Endothelial cell of umbilical vein (primary cell): Measurements from ENCODE around the gene PKD2L1. TPM values are rescaled to one million over a fixed set of nuclear protein-coding genes. Genes with fewer than 3 reads are reported as not detected.

Experiments used
- BruUV-seq: library from RNA; stranded (reverse); fragments of 400-500 nt; replicated peaks from 2 replicates; lab custom pipeline; 2021; lab: Mats Ljungman, UMichigan
- CTCF ChIA-PET: fragments of 300-600, 350-600 bp; sonication (Branson Sonifier 250); formaldehyde crosslinking; loops from one replicate; lab custom pipeline; 2021; ENCODE audit warnings: antibody characterized with exemption, inconsistent platforms; lab: Charles Lee
- POLR2A ChIA-PET: fragments of 300-600, 350-600 bp; sonication (Branson Sonifier 250); formaldehyde crosslinking; loops from one replicate; lab custom pipeline; 2021; ENCODE audit warnings: antibody characterized with exemption, inconsistent platforms; lab: Charles Lee
- DNase-seq: peaks from one replicate; pipeline ENCODE4 v3.0.0-alpha.2; 2011; ENCODE audit warnings: low read depth, low spot score
- FAIRE-seq: peaks from 2 replicates; lab custom pipeline; 2011; peaks lifted over from hg19 to GRCh38; lab: Jason Lieb, UNC
- H2AFZ ChIP-seq: 2 replicates; pipeline ENCODE4 v1.6.0; 2012; ENCODE audit warnings: low read depth, low read length, control low read depth, inconsistent platforms
- H3K27ac ChIP-seq: 2 replicates; pipeline ENCODE4 v1.5.1; 2011; ENCODE audit warnings: low read depth, mild to moderate bottlenecking, control low read depth, low read length, moderate library complexity; ENCODE audit not compliant: insufficient read depth
- H3K27me3 ChIP-seq, 2 experiments: 2 replicates each; pipeline versions ENCODE4 v1.6.0 to v1.6.1; 2011; ENCODE audit warnings: low read length in 2 of 2, mixed read lengths in 1 of 2; ENCODE audit not compliant: control insufficient read depth in 2 of 2, insufficient read depth in 2 of 2
- H3K36me3 ChIP-seq, 2 experiments: 2 replicates in 1 of 2; 3 replicates in 1 of 2; pipeline ENCODE4 v1.5.1; 2011; ENCODE audit warnings: low read length in 2 of 2, mild to moderate bottlenecking in 1 of 2, moderate library complexity in 1 of 2; ENCODE audit not compliant: control insufficient read depth in 2 of 2, insufficient read depth in 2 of 2; ENCODE audit errors: extremely low read depth in 1 of 2
- H3K4me1 ChIP-seq: 3 replicates; pipeline ENCODE4 v1.5.1; 2011; ENCODE audit warnings: mild to moderate bottlenecking, low read length; ENCODE audit not compliant: control insufficient read depth, insufficient read depth; ENCODE audit errors: extremely low read depth
- H3K4me2 ChIP-seq: 2 replicates; pipeline ENCODE4 v1.6.1; 2011; ENCODE audit warnings: low read length, control low read depth, mixed read lengths; ENCODE audit not compliant: insufficient read depth
- H3K4me3 ChIP-seq, 3 experiments: fragments of 200-600 bp in 1 of 3; sonication (generic), shearing (Covaris generic) in 1 of 3; replicated peaks in 1 of 3; 2 replicates each; pipeline ENCODE4 v1.5.1; 2011 to 2016; ENCODE audit warnings: control low read depth in 3 of 3, low read length in 3 of 3, mild to moderate bottlenecking in 2 of 3, inconsistent platforms in 1 of 3, low read depth in 1 of 3, moderate library complexity in 1 of 3; ENCODE audit not compliant: insufficient read depth in 1 of 3
- H3K79me2 ChIP-seq: 2 replicates; pipeline ENCODE4 v1.6.0; 2012; ENCODE audit warnings: low read length, inconsistent platforms; ENCODE audit not compliant: control insufficient read depth, insufficient read depth
- H3K9ac ChIP-seq: replicated peaks from 2 replicates; pipeline ENCODE3; 2011; ENCODE audit warnings: low read length, control low read depth; ENCODE audit not compliant: insufficient read depth; ENCODE audit errors: extremely low read depth
- H3K9me1 ChIP-seq: replicated peaks from 3 replicates; pipeline ENCODE4 v1.6.0; 2011; ENCODE audit warnings: mild to moderate bottlenecking, low read length; ENCODE audit not compliant: control insufficient read depth, insufficient read depth; ENCODE audit errors: extremely low read depth
- H3K9me3 ChIP-seq: replicated peaks from 2 replicates; pipeline ENCODE4 v1.5.1; 2012; ENCODE audit warnings: low read length, inconsistent platforms; ENCODE audit not compliant: control insufficient read depth, insufficient read depth
- H4K20me1 ChIP-seq: replicated peaks from 2 replicates; pipeline ENCODE3; 2011; ENCODE audit warnings: mild to moderate bottlenecking, low read length; ENCODE audit not compliant: control insufficient read depth, insufficient read depth; ENCODE audit errors: extremely low read depth
- CTCF ChIP-seq, 2 donors: IDR thresholded peaks; 1 replicate in 1 of 2; 2 replicates in 1 of 2; pipeline ENCODE4 v1.5.1; 2011; ENCODE audit warnings: low read length in 2 of 2, mild to moderate bottlenecking in 2 of 2, moderate library complexity in 2 of 2, control low read depth in 1 of 2, inconsistent platforms in 1 of 2, low read depth in 1 of 2; ENCODE audit not compliant: insufficient read depth in 1 of 2; ENCODE audit errors: extremely low read depth in 1 of 2
- EZH2 ChIP-seq: IDR thresholded peaks from 2 replicates; pipeline ENCODE4 v1.6.1; 2012; ENCODE audit warnings: borderline replicate concordance, low read depth, mild to moderate bottlenecking, moderate library complexity, low read length, inconsistent platforms; ENCODE audit not compliant: severe bottlenecking
- FOS ChIP-seq: IDR thresholded peaks from 2 replicates; pipeline ENCODE4 v1.6.1; 2011; ENCODE audit warnings: mild to moderate bottlenecking, low read length, moderate library complexity, borderline replicate concordance; ENCODE audit not compliant: insufficient read depth
- GATA2 ChIP-seq: IDR thresholded peaks from 2 replicates; pipeline ENCODE4 v1.7.0; 2011; ENCODE audit warnings: low read depth, mild to moderate bottlenecking, moderate library complexity, mixed read lengths, low read length; ENCODE audit not compliant: insufficient read length, insufficient read depth
- JUN ChIP-seq: IDR thresholded peaks from 2 replicates; pipeline ENCODE4 v1.6.1; 2011; ENCODE audit warnings: borderline replicate concordance, low read depth; ENCODE audit not compliant: insufficient read length, insufficient read depth
- MAX ChIP-seq: IDR thresholded peaks from 2 replicates; pipeline ENCODE4 v1.6.1; 2011; ENCODE audit not compliant: insufficient read depth, insufficient read length
- MYC ChIP-seq: IDR thresholded peaks from one replicate; pipeline ENCODE4 v1.6.1; 2011; ENCODE audit warnings: mild to moderate bottlenecking, low read depth, low read length
- POLR2A ChIP-seq: IDR thresholded peaks from 2 replicates; pipeline ENCODE4 v1.6.1; 2012; ENCODE audit warnings: low read depth, mild to moderate bottlenecking, control low read depth, low read length
- POLR2AphosphoS5 ChIP-seq: IDR thresholded peaks from 2 replicates; pipeline ENCODE4 v1.6.1; 2012; ENCODE audit warnings: low read depth, mild to moderate bottlenecking, control low read depth, low read length, moderate library complexity; ENCODE audit not compliant: insufficient read depth
- dilution Hi-C: fragments of 300-500 bp; cut with MboI; formaldehyde crosslinking; loops from one replicate; pipeline ENCODE4 v1.15.0; 2019; ENCODE audit warnings: low sequenced_read_pairs; ENCODE audit not compliant: extremely low pct_ligation_motif_present
- intact Hi-C: fragments of 100-400 bp; cut with micrococcal nuclease; formaldehyde crosslinking; loops from one replicate; pipeline ENCODE4 v1.10.0; 2022
- polyA plus RNA-seq, 4 experiments: library from polyadenylated mRNA; depleted of rRNA in 3 of 4; stranded (reverse) in 3 of 4; unstranded in 1 of 4; fragments of >200 nt; gene quantifications; 2 replicates each; pipeline versions ENCODE4 v1.2.1 to v1.2.3, GENCODE V29; 2011 to 2012; ENCODE audit warnings: missing spikeins in 1 of 4
- total RNA-seq: library from RNA; stranded (reverse); gene quantifications from 2 replicates; pipeline ENCODE4 v1.2.3, GENCODE V29; 2021

Gene PKD2L1
- total and polyA plus RNA-seq, 2 donors (not counting 3 experiments of a cell fraction or from before 2014, with no cell fraction given), result not detected

- CTCF ChIA-PET, result interaction anchor here (1.1 to 1.6 kb wide), 2 partner anchors 22 to 184 kb away, joined by 3 to 6 read pairs; no protein-coding TSS in a partner anchor
- Histone ChIP-seq H3K4me3 (no peak overlapping the region), H3K4me1 (no peaks in the 10 kb centered on the region), H3K9me3 (no peaks in the 10 kb centered on the region), H3K9me1 (no peaks in the 10 kb centered on the region), H3K27me3 (peaks cover 16 to 22% of the 10 kb centered on the region in 2 experiments), H3K36me3 (no peaks in the 10 kb centered on the region), H3K9ac (no peak overlapping the region), H3K4me2 (no peak overlapping the region), H4K20me1 (no peaks in the 10 kb centered on the region), H2AFZ (no peak overlapping the region), H3K79me2 (no peaks in the 10 kb centered on the region), H3K27ac (no peak overlapping the region)
- dilution Hi-C loops (no loop called here), intact Hi-C loops (no loop called here)
- DNase-seq (no peak), FAIRE-seq (no peak)
- POLR2A ChIA-PET, result no interaction called here
- TF ChIP-seq MYC (no peak), EZH2 (no peak), CTCF (IDR thresholded peaks at IDR 0.05; ENCODE audit: extremely low read depth in 1 of 2, insufficient read depth in 1 of 2, low read depth in 1 of 2, low read length in 2 of 2) (no peak), MAX (no peak), POLR2A (no peak), POLR2AphosphoS5 (no peak), JUN (no peak), FOS (no peak), GATA2 (no peak)
- no TSS peak for BruUV-seq
Observed at GRCh38 chr10:100325158-100325557, 4.9 kb downstream of the PKD2L1 start.
